OCI-LY1 (cell line): ENCODE measurements around the gene TENM4.

Experiments
- H2AFZ ChIP-seq: fragments of 200-600 bp; sonication (generic), shearing (Covaris generic); 2 replicates; pipeline ENCODE4 v1.6.0; 2014; ENCODE audit warnings: antibody characterized with exemption, mild to moderate bottlenecking, low read length
- H3F3A ChIP-seq: fragments of 200-600 bp; sonication (generic), shearing (Covaris generic); 2 replicates; pipeline ENCODE4 v1.6.0; 2014; ENCODE audit warnings: mild to moderate bottlenecking, antibody characterized with exemption, low read length, moderate library complexity; ENCODE audit not compliant: insufficient read depth
- H3K27ac ChIP-seq: fragments of 200-600 bp; sonication (generic); 2 replicates; pipeline ENCODE4 v1.5.1; 2014; ENCODE audit warnings: low read length, mixed run types, mild to moderate bottlenecking, low read depth; ENCODE audit not compliant: poor library complexity, severe bottlenecking
- H3K27me3 ChIP-seq: fragments of 200-600 bp; sonication (generic); 2 replicates; pipeline ENCODE4 v1.6.0; 2014; ENCODE audit warnings: antibody characterized with exemption, mild to moderate bottlenecking, low read length, moderate library complexity; ENCODE audit not compliant: insufficient read depth
- H3K36me3 ChIP-seq: fragments of 200-600 bp; sonication (generic); 2 replicates; pipeline ENCODE4 v1.6.1; 2014; ENCODE audit warnings: mild to moderate bottlenecking, antibody characterized with exemption, low read length, moderate library complexity, mixed read lengths; ENCODE audit not compliant: insufficient read depth
- H3K4me1 ChIP-seq: fragments of 200-600 bp; sonication (generic); 2 replicates; pipeline ENCODE4 v1.5.1; 2014; ENCODE audit warnings: mild to moderate bottlenecking, low read length, moderate library complexity; ENCODE audit not compliant: insufficient read depth, severe bottlenecking
- H3K4me2 ChIP-seq: fragments of 200-600 bp; sonication (generic), shearing (Covaris generic); 2 replicates; pipeline ENCODE4 v1.6.1; 2014; ENCODE audit warnings: low read length
- H3K4me3 ChIP-seq: fragments of 200-600 bp; sonication (generic); 2 replicates; pipeline ENCODE4 v1.5.1; 2014; ENCODE audit warnings: low read length, low read depth, mild to moderate bottlenecking, mixed read lengths; ENCODE audit not compliant: poor library complexity, severe bottlenecking
- H3K79me2 ChIP-seq: fragments of 200-600 bp; shearing (Covaris generic); 2 replicates; pipeline ENCODE4 v1.6.1; 2016; ENCODE audit warnings: mixed run types, low read length, mixed read lengths; ENCODE audit not compliant: insufficient read depth
- H3K9ac ChIP-seq: fragments of 200-600 bp; sonication (generic), shearing (Covaris generic); 2 replicates; pipeline ENCODE4 v1.6.1; 2014; ENCODE audit warnings: mild to moderate bottlenecking, low read length, mixed read lengths
- H3K9me2 ChIP-seq: fragments of 200-600 bp; sonication (generic), shearing (Covaris generic); 2 replicates; pipeline ENCODE4 v1.6.1; 2014; ENCODE audit warnings: low read depth, mild to moderate bottlenecking, low read length, mixed read lengths
- H3K9me3 ChIP-seq: fragments of 200-600 bp; shearing (Covaris generic); 2 replicates; pipeline ENCODE4 v1.6.1; 2014; ENCODE audit warnings: low read length, mixed read lengths
- H4K20me1 ChIP-seq: fragments of 200-600 bp; sonication (generic), shearing (Covaris generic); 2 replicates; pipeline ENCODE4 v1.6.0; 2016; ENCODE audit warnings: mild to moderate bottlenecking, low read length; ENCODE audit not compliant: insufficient read depth
- EZH2 ChIP-seq: fragments of 200-600 bp; sonication (generic), shearing (Covaris generic); IDR thresholded peaks from 2 replicates; pipeline ENCODE4 v1.8.0; 2017; ENCODE audit warnings: borderline replicate concordance, mixed run types, mild to moderate bottlenecking, antibody characterized with exemption, low read length, moderate library complexity, mixed read lengths
- TF ChIP-seq, protein P1 (sequence below): fragments of 200-600 bp; sonication (generic), shearing (Covaris generic); IDR thresholded peaks from 2 replicates; pipeline ENCODE4 v1.5.1; 2017; ENCODE audit warnings: mild to moderate bottlenecking, antibody characterized with exemption, low read length, moderate library complexity, mixed read lengths

The TENM4 gene

DNA sequence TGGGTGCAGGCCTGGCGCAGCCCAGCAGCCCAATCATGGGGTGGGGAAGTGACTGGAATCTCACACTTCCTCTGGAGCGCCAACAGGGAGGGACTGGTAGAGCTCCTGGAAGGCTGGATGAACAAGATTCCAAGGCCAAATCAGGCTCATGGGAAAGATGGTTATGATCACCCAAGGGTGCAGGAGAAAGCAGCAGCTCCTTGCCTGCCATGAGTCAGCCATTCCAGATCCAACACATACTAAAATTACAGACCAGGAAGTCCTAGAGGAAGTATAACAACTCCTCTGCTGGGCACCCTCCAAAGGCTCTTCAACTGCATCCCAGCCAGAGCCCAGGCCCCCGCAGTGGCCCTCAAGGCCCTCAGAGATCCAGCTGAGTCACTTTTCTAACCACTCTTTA is 427.3 kb downstream of the TENM4 start:
- no peak overlapping the region for H3K27ac ChIP-seq
- no peaks in the 10 kb centered on the region for H3K27me3 ChIP-seq
- no peaks in the 10 kb centered on the region for H3K4me1 ChIP-seq
- no peak overlapping the region for H2AFZ ChIP-seq
- TF ChIP-seq EZH2 = no peak
- TF ChIP-seq, protein P1, sequence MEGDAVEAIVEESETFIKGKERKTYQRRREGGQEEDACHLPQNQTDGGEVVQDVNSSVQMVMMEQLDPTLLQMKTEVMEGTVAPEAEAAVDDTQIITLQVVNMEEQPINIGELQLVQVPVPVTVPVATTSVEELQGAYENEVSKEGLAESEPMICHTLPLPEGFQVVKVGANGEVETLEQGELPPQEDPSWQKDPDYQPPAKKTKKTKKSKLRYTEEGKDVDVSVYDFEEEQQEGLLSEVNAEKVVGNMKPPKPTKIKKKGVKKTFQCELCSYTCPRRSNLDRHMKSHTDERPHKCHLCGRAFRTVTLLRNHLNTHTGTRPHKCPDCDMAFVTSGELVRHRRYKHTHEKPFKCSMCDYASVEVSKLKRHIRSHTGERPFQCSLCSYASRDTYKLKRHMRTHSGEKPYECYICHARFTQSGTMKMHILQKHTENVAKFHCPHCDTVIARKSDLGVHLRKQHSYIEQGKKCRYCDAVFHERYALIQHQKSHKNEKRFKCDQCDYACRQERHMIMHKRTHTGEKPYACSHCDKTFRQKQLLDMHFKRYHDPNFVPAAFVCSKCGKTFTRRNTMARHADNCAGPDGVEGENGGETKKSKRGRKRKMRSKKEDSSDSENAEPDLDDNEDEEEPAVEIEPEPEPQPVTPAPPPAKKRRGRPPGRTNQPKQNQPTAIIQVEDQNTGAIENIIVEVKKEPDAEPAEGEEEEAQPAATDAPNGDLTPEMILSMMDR = no peak
- no peaks in the 10 kb centered on the region for H3F3A ChIP-seq
- no peaks in the 10 kb centered on the region for H3K9me3 ChIP-seq
- no peaks in the 10 kb centered on the region for H3K9me2 ChIP-seq
- no peak overlapping the region for H3K4me2 ChIP-seq
- H3K9ac ChIP-seq = no peak overlapping the region
- no peak overlapping the region for H3K4me3 ChIP-seq
- H4K20me1 ChIP-seq = no peaks in the 10 kb centered on the region
- H3K79me2 ChIP-seq = no peaks in the 10 kb centered on the region
- no peaks in the 10 kb centered on the region for H3K36me3 ChIP-seq

DNA sequence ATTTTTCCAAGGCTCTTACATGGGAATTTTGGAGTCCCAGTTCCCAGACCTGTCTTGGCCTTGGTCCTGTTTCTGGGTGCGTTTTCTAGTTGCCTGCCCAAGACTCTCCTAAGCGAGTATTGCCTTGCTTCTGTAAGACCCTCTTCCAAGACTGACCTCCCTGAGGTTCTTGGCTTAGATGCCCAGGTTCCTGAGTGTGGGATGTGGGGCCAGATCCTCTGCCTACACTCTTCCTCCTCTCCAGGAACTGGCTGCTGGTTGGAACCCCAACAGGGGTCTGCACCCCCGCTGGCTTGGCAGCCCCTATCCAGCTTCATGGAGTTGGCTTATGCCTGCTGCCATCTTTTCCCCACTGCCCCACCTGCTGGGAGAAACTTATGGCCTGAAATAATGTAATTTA is 429.5 kb downstream of the TENM4 start:
- Histone ChIP-seq H3K9ac (no peak overlapping the region), H3K36me3 (no peaks in the 10 kb centered on the region), H3K79me2 (no peaks in the 10 kb centered on the region), H3F3A (no peaks in the 10 kb centered on the region), H2AFZ (no peak overlapping the region), H3K4me2 (no peak overlapping the region), H3K9me3 (no peaks in the 10 kb centered on the region), H3K27ac (no peak overlapping the region), H3K27me3 (no peaks in the 10 kb centered on the region), H3K9me2 (no peaks in the 10 kb centered on the region), H3K4me3 (no peak overlapping the region), H3K4me1 (no peaks in the 10 kb centered on the region), H4K20me1 (no peaks in the 10 kb centered on the region)
- TF ChIP-seq, protein P1 = no peak
- TF ChIP-seq EZH2 = no peak

DNA sequence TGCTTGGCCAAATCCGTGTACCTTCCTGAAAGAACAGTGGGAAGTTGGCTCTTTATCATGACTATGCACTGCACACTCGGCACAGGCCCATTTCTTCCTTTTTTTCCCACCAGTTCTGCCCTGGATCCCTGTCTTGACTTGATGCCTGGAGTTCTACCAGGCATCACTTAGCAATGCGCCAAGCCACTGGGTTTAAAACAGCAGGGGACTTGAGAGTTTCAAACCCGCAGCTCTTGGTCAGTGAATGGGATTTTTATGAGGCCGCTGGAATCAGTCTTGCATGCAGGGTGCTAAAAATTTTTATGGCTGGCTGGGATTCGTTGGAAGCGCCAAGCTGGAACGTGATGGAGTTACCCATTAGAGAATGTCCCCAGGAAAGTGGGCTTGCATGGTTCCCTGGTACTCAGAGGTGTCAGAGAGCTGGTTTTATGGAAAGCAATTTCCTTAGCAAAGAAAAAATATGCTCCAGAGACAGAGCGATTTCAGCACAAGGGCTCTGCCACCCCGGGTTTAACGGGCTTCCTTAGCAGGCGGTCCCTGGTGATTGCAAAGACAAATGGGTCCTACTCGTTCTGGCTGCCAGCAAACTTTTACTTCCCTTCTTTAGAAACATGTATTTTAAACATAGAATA is 432.9 kb downstream of the TENM4 start:
- Histone ChIP-seq H3K9me2 (no peaks in the 10 kb centered on the region), H3K9ac (no peak overlapping the region), H3K4me1 (no peaks in the 10 kb centered on the region), H3K9me3 (no peaks in the 10 kb centered on the region), H3K36me3 (no peaks in the 10 kb centered on the region), H3K4me2 (no peak overlapping the region), H3K27me3 (no peaks in the 10 kb centered on the region), H4K20me1 (no peaks in the 10 kb centered on the region), H3F3A (no peaks in the 10 kb centered on the region), H3K79me2 (no peaks in the 10 kb centered on the region), H3K27ac (no peak overlapping the region), H2AFZ (no peak overlapping the region), H3K4me3 (no peak overlapping the region)
- no peak for TF ChIP-seq EZH2
- TF ChIP-seq, protein P1 = no peak
